PC-3 (cell line): ENCODE results near the gene ZNF260. TPM values are rescaled to one million over a fixed set of nuclear protein-coding genes. Genes with fewer than 3 reads are reported as not detected.

Experiments used
- ATAC-seq: fragments of 200-7000 bp; cut with Tn5 transposase; 2 replicates; pipeline ENCODE4 v1.9.1; 2020; ENCODE audit warnings: mild to moderate bottlenecking, moderate library complexity
- Bru-seq: library from RNA; stranded (reverse); fragments of 400-500 nt; gene quantifications from one replicate; lab custom pipeline; 2021; lab: Mats Ljungman, UMichigan
- BruChase-seq, 2 experiments: library from RNA; stranded (reverse); fragments of 400-500 nt; gene quantifications; one replicate each; lab custom pipeline; 2021; lab: Mats Ljungman, UMichigan
- BruUV-seq: library from RNA; stranded (reverse); fragments of 400-500 nt; replicated peaks from 2 replicates; lab custom pipeline; 2021; lab: Mats Ljungman, UMichigan
- CTCF ChIA-PET: fragments of 300-600 bp; sonication (Branson Sonifier 250); formaldehyde crosslinking; loops from one replicate; lab custom pipeline; 2022; ENCODE audit warnings: antibody characterized with exemption; lab: Charles Lee
- POLR2A ChIA-PET: fragments of 300-600 bp; sonication (Branson Sonifier 250); formaldehyde crosslinking; loops from one replicate; lab custom pipeline; 2022; ENCODE audit warnings: antibody characterized with exemption; ENCODE audit not compliant: unreplicated experiment; lab: Charles Lee
- DNase-seq: peaks from one replicate; pipeline ENCODE4 v3.0.0-alpha.2; 2015
- H2AFZ ChIP-seq: fragments of 300-600 bp; sonication (generic); 2 replicates; pipeline ENCODE4 v1.6.0; 2016; ENCODE audit warnings: antibody characterized with exemption, low read length
- H3F3A ChIP-seq: fragments of 300-600 bp; sonication (generic); one replicate; pipeline ENCODE4 v1.6.0; 2017; ENCODE audit warnings: antibody characterized with exemption, low read length, control low read depth, mild to moderate bottlenecking; ENCODE audit not compliant: unreplicated experiment
- H3K27ac ChIP-seq: fragments of 300-600 bp; sonication (generic); 2 replicates; pipeline ENCODE4 v1.5.1; 2016; ENCODE audit warnings: mild to moderate bottlenecking, low read length
- H3K27me3 ChIP-seq: fragments of 300-600 bp; sonication (generic); 2 replicates; pipeline ENCODE4 v1.6.1; 2016; ENCODE audit warnings: low read length, mixed read lengths
- H3K36me3 ChIP-seq: fragments of 300-600 bp; sonication (generic); 2 replicates; pipeline ENCODE4 v1.6.1; 2016; ENCODE audit warnings: low read depth, mixed run types, low read length, mixed read lengths
- H3K4me1 ChIP-seq: fragments of 300-600 bp; sonication (generic); 2 replicates; pipeline ENCODE4 v1.5.1; 2016; ENCODE audit warnings: low read length; ENCODE audit not compliant: insufficient read depth
- H3K4me2 ChIP-seq: fragments of 300-600 bp; sonication (generic); 2 replicates; pipeline ENCODE4 v1.6.0; 2016; ENCODE audit warnings: low read length
- H3K4me3 ChIP-seq: fragments of 300-600 bp; sonication (generic); 2 replicates; pipeline ENCODE4 v1.5.1; 2016; ENCODE audit warnings: mild to moderate bottlenecking, low read length, mixed read lengths
- H3K79me2 ChIP-seq: fragments of 300-600 bp; sonication (generic); 2 replicates; pipeline ENCODE4 v1.6.1; 2017; ENCODE audit warnings: low read length, mixed read lengths
- H3K9ac ChIP-seq: fragments of 300-600 bp; sonication (generic); 2 replicates; pipeline ENCODE4 v1.6.0; 2016; ENCODE audit warnings: mild to moderate bottlenecking, low read length
- H3K9me2 ChIP-seq: fragments of 300-600 bp; sonication (generic); replicated peaks from 2 replicates; pipeline ENCODE4 v1.6.1; 2016; ENCODE audit warnings: mixed run types, low read length, mixed read lengths
- H3K9me3 ChIP-seq: fragments of 300-600 bp; sonication (generic); 2 replicates; pipeline ENCODE4 v1.6.1; 2016; ENCODE audit warnings: low read length, mixed read lengths
- H4K20me1 ChIP-seq: fragments of 300-600 bp; sonication (generic); 2 replicates; pipeline ENCODE4 v1.6.1; 2016; ENCODE audit warnings: low read length, mixed read lengths
- EZH2 ChIP-seq: fragments of 300-600 bp; sonication (generic); IDR thresholded peaks from one replicate; pipeline ENCODE4 v1.6.1; 2017; ENCODE audit warnings: antibody characterized with exemption, mild to moderate bottlenecking, low read length; ENCODE audit not compliant: unreplicated experiment
- EZH2phosphoT487 ChIP-seq: fragments of 300-600 bp; sonication (generic); IDR thresholded peaks from 2 replicates; pipeline ENCODE4 v1.6.1; 2018; ENCODE audit warnings: mild to moderate bottlenecking, antibody characterized with exemption, low read length, borderline replicate concordance
- intact Hi-C: fragments of 100-400 bp; cut with micrococcal nuclease; formaldehyde crosslinking; loops from 2 replicates; pipeline ENCODE4 v1.9.0; 2023
- long read RNA-seq: library from polyadenylated mRNA; unstranded; transcript quantifications from one replicate; pipeline ENCODE4 v2.0.0, GENCODE V29; 2021; ENCODE audit not compliant: unreplicated experiment
- total RNA-seq: library from RNA; depleted of rRNA; stranded (reverse); fragments of >200 nt; gene quantifications from 2 replicates; pipeline ENCODE4 v1.2.3, GENCODE V29; 2014; rRNA removed
- TF ChIP-seq, protein P1 (sequence below): fragments of 300-600 bp; sonication (generic); conservative IDR thresholded peaks from 2 replicates; pipeline ENCODE4 v1.5.1; 2017; ENCODE audit warnings: antibody characterized with exemption, low read depth, mild to moderate bottlenecking, low read length

ZNF260 gene
- total RNA-seq (5.5 and 6.0 TPM in 2 replicates), Bru-seq, nascent RNA (percentile 63 among the genes with signal in this experiment), BruChase-seq, experiment 1, labeled RNA remaining after a 6-hour chase (percentile 75 among the genes with signal in this experiment), BruChase-seq, experiment 2, labeled RNA remaining after a 2-hour chase (percentile 78 among the genes with signal in this experiment)
- long read RNA-seq, full-length matches to known transcripts, result 6 of 12 reads
- long read RNA-seq, partial matches to known transcripts, result 0 of 12 reads
- long read RNA-seq, other reads (novel, unspliced or antisense), result 6 of 12 reads

DNA sequence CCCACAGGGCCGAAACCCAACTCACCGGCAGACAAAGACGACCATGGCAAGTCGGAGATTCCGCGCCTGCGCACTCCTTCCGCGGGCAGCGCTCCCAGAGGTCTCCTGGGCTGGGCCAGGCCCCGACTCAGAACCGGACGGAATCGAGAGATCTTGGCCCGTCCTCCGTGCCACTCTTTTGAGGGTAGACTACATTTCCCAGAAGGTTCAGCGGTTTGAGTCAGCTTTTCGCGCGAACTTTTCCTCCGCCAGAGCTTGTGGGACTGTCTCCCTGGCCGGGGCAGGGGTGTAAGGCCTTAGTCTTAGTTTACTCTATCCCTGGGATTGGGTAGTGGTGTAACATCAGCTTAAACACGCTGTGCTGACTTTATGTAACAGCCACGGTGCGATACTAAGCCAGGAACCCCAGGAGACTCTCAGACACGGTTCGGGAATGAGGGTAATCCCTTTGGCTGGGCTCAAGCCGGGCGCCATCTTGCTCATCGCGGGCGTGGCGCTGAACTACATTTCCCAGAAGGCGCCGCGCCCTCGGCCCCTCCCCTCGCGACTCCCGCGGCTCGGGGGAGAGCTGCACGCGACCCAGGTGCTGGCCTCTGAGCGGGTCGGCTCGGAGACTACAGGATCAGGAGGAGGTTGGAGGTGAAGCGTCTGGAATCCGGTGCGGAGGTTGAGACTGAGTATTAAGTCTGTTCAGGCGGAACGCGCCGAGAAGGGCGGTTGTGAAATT, at the start of gene ZNF260:
Gene ZNF260, minus strand, starts transcription at position 78 of the 727 bp plus-strand sequence. CDS start 13,033 bp downstream, outside the sequence.
- peaks cover 27% of the 10 kb centered on the region for H3K36me3 ChIP-seq
- ChIA-PET CTCF (no interaction called here), POLR2A (interaction anchor here (0.5 to 0.7 kb wide), 2 partner anchors 159 to 802 kb away, joined by 3 to 7 read pairs; partner anchors contain the start of gene ZNF567)
- peak within 1 kb of the TSS; percentile 99 for H2AFZ ChIP-seq
- no peaks in the 10 kb centered on the region for H3K4me1 ChIP-seq
- H3K79me2 ChIP-seq, result peaks cover 23% of the 10 kb centered on the region
- H3K4me3 ChIP-seq, result peak within 1 kb of the TSS; percentile 77
- H3K9me3 ChIP-seq, result peaks cover 16% of the 10 kb centered on the region; the same call in 1 of the 2 replicates
- H3K9me2 ChIP-seq, result no peaks in the 10 kb centered on the region
- intact Hi-C loops, result no loop called here
- H3K27ac ChIP-seq, result peak within 1 kb of the TSS; percentile 71
- DNase-seq (peak; percentile 88), ATAC-seq (peak; percentile 93)
- peak within 1 kb of the TSS; percentile 92 for H3K4me2 ChIP-seq
- no peaks in the 10 kb centered on the region for H4K20me1 ChIP-seq
- BruUV-seq, result TSS peak; percentile 74
- no peak for TF ChIP-seq EZH2
- TF ChIP-seq EZH2phosphoT487, result no peak
- TF ChIP-seq, protein P1, sequence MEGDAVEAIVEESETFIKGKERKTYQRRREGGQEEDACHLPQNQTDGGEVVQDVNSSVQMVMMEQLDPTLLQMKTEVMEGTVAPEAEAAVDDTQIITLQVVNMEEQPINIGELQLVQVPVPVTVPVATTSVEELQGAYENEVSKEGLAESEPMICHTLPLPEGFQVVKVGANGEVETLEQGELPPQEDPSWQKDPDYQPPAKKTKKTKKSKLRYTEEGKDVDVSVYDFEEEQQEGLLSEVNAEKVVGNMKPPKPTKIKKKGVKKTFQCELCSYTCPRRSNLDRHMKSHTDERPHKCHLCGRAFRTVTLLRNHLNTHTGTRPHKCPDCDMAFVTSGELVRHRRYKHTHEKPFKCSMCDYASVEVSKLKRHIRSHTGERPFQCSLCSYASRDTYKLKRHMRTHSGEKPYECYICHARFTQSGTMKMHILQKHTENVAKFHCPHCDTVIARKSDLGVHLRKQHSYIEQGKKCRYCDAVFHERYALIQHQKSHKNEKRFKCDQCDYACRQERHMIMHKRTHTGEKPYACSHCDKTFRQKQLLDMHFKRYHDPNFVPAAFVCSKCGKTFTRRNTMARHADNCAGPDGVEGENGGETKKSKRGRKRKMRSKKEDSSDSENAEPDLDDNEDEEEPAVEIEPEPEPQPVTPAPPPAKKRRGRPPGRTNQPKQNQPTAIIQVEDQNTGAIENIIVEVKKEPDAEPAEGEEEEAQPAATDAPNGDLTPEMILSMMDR, result no peak
- peak within 1 kb of the TSS; percentile 84 for H3K9ac ChIP-seq
- H3F3A ChIP-seq, result no peaks in the 10 kb centered on the region
- H3K27me3 ChIP-seq, result no peaks in the 10 kb centered on the region

DNA sequence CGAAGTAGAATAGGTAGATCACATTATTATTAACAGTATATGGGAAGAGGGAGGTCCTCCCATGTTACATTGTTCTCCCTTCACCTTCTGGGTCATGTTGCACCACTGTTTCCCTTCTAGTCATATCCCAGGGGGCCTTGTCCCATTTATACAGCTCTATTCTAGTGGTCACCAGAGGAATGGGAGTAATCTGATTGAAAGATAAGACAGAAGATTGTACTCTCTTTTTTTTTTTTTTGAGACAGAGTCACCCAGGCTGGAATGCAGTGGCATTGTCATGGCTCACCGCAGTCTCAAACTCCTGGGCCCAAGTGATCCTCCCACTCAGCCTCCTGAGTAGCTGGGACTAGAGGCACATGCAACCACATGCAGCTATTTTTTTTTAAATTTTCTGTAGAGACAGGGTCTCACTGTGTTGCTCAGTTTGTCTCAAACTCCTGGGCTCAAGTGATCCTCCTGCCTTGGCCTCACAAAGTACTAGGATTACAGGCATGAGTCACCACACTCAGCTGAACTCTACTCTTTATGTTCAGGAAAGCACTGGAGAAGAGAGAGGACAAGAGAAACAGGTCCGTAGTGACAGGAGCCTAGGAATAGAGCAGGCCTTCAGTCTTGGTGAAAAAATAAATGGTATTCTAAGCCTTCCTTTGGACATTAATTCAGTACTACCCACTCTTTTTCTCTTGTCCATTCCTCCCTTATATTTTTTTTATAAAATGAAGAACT, 49.4 kb upstream of the ZNF260 start:
- Histone ChIP-seq H3K27ac (no peak overlapping the region), H2AFZ (no peak overlapping the region), H3K9me2 (no peaks in the 10 kb centered on the region), H4K20me1 (no peaks in the 10 kb centered on the region), H3K36me3 (peaks cover 49% of the 10 kb centered on the region), H3K4me3 (no peak overlapping the region), H3K9me3 (0 out of 2 replicates have a peak, but pooled peaks cover 5% of the 10 kb centered on the region), H3K4me1 (no peaks in the 10 kb centered on the region), H3K4me2 (no peak overlapping the region), H3F3A (no peaks in the 10 kb centered on the region), H3K9ac (no peak overlapping the region), H3K79me2 (peaks cover 25% of the 10 kb centered on the region), H3K27me3 (no peaks in the 10 kb centered on the region)
- CTCF ChIA-PET, result no interaction called here
- ATAC-seq (no peak), DNase-seq (no peak)
- intact Hi-C loops, result no loop called here
- POLR2A ChIA-PET, result no interaction called here
- TF ChIP-seq EZH2phosphoT487 (no peak), EZH2 (no peak)
- TF ChIP-seq, protein P1, result no peak
- BruUV-seq, result no TSS peak
